ENCODE measurements around the gene COL4A2.

DNA sequence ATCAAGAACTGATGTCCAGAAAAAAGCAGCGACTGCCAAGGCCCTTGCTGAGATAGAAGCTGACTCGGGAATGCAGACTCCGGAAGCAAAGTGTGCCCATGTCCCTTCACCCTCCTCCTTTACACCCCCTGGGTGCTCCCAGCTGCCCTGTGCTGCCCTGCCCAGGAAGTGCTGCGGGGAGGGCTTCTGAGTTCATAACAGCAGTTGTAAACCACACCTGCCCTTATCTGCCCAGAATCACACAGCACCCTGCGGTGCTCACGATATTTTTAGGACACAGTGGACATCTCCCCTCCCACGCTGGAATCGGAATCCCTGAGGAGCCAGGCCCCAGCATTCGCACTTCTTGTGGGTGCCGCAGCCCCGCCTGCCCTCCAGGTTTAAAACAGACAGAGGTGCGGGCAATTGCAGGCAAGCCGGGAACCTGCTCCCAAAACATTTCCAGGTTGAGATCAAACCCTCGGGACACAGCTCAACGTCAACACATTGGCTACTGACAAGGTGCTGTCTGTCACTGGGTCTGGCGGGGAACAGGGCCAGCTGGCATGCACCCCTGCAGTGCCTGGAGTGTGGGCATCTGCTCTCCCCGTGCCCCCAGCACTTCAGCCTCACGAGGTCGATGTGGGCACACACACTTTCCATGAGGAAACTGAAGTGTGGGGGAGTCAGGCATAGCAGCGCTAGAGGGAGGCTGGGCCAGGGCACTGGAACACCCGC is 217.6 kb downstream of the COL4A2 start:
- TF ChIP-seq, protein P1, sequence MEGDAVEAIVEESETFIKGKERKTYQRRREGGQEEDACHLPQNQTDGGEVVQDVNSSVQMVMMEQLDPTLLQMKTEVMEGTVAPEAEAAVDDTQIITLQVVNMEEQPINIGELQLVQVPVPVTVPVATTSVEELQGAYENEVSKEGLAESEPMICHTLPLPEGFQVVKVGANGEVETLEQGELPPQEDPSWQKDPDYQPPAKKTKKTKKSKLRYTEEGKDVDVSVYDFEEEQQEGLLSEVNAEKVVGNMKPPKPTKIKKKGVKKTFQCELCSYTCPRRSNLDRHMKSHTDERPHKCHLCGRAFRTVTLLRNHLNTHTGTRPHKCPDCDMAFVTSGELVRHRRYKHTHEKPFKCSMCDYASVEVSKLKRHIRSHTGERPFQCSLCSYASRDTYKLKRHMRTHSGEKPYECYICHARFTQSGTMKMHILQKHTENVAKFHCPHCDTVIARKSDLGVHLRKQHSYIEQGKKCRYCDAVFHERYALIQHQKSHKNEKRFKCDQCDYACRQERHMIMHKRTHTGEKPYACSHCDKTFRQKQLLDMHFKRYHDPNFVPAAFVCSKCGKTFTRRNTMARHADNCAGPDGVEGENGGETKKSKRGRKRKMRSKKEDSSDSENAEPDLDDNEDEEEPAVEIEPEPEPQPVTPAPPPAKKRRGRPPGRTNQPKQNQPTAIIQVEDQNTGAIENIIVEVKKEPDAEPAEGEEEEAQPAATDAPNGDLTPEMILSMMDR (IDR thresholded peaks at IDR 0.05) = no peak
- TF ChIP-seq POLR2A (IDR thresholded peaks at IDR 0.05) = peak; percentile 55
- peak; percentile 16 for TF ChIP-seq EP300 (IDR thresholded peaks at IDR 0.05; ENCODE audit: low read depth)

Measured in transverse colon (tissue), 3 donors.